Stimulated activated effector memory CD8-positive, alpha-beta T cell treated with anti-CD3 and anti-CD28 coated beads, Interleukin-12 subunit alpha, Interleukin-12 subunit beta, amount 100 ng/mL, for 72 hours (primary cell): Measurements from ENCODE around the gene SGCD.

Experiments used
- ATAC-seq: fragments of 150-1000 bp; cut with Tn5 transposase; 2 replicates; pipeline ENCODE4 v1.10.0; 2021
- DNase-seq, 2 donors: peaks; one replicate each; pipeline ENCODE4 v3.0.0; 2021 to 2022; ENCODE audit warnings: low spot score in 2 of 2
- H3K27ac Mint-ChIP-seq: one replicate; pipeline ENCODE4 v1.8.0; 2022; ENCODE audit warnings: mild to moderate bottlenecking, mixed read lengths
- H3K36me3 Mint-ChIP-seq: one replicate; pipeline ENCODE4 v1.8.0; 2022; ENCODE audit warnings: mild to moderate bottlenecking, mixed read lengths
- H3K4me1 Mint-ChIP-seq: one replicate; pipeline ENCODE4 v1.8.0; 2022; ENCODE audit warnings: mixed read lengths
- H3K4me3 Mint-ChIP-seq: one replicate; pipeline ENCODE4 v1.8.0; 2022; ENCODE audit warnings: mild to moderate bottlenecking, mixed read lengths
- H3K9me3 Mint-ChIP-seq: one replicate; pipeline ENCODE4 v1.8.0; 2022; ENCODE audit warnings: mixed read lengths

Gene SGCD

GRCh38 chr5:156405988-156406387, 79.0 kb downstream of the SGCD start:
- no peak for DNase-seq
- peaks cover 6% of the 10 kb centered on the region for H3K36me3 Mint-ChIP-seq
- H3K27ac Mint-ChIP-seq = no peak overlapping the region
- peaks cover 3% of the 10 kb centered on the region for H3K9me3 Mint-ChIP-seq
- ATAC-seq = no peak
- peaks cover 19% of the 10 kb centered on the region for H3K4me1 Mint-ChIP-seq
- no peak overlapping the region for H3K4me3 Mint-ChIP-seq

GRCh38 chr5:156407251-156407650, 80.3 kb downstream of the SGCD start:
- Mint-ChIP-seq H3K4me3 (no peak overlapping the region), H3K36me3 (no peaks in the 10 kb centered on the region), H3K4me1 (peaks cover 11% of the 10 kb centered on the region), H3K9me3 (peaks cover 3% of the 10 kb centered on the region), H3K27ac (no peak overlapping the region)
- DNase-seq = no peak
- no peak for ATAC-seq

DNA sequence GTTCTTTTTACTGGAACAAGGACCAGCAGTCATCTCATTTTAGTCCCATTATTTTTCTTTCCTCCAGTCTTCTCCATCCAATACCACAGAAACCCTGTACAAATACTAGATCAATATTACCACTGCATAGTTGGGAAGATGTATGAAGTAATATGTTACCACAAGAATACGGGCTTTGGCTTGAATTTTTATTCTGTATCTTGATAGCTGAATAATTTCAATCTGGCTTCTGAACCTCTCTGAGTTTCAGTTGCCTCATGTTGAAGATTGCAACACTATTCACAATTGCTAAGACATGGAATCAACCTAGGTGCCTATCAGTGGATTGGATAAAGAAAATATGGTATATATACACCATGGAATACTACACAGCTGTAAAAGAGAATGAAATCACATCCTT, 82.9 kb downstream of the SGCD start:
- Mint-ChIP-seq H3K4me1 (no peaks in the 10 kb centered on the region), H3K27ac (no peak overlapping the region), H3K4me3 (no peak overlapping the region), H3K9me3 (no peaks in the 10 kb centered on the region), H3K36me3 (no peaks in the 10 kb centered on the region)
- ATAC-seq (no peak), DNase-seq (no peak)

DNA sequence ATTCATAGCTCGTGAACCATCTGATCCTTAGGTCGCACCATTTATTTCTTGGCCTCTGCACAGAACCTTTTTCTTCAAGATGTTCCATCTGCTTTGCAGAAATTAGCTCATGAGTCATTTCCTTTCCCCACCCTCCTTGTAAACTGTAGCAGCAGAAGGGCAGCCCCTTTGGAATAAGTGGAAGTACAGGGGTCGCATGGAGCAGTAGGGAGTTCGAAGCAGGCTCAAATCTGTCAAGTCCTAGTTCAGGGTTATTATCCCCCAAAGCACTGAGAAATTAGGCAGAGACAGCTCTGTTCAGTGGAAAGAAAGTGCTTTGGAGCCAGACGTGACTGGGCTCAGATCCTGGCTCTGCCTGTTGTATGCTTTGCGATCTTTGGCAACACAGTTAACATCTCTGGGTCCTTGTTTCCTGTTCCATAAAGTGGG, 84.2 kb downstream of the SGCD start:
- ATAC-seq (no peak), DNase-seq (no peak)
- H3K4me1 Mint-ChIP-seq = no peaks in the 10 kb centered on the region
- H3K27ac Mint-ChIP-seq = no peak overlapping the region
- H3K9me3 Mint-ChIP-seq = no peaks in the 10 kb centered on the region
- no peaks in the 10 kb centered on the region for H3K36me3 Mint-ChIP-seq
- H3K4me3 Mint-ChIP-seq = no peak overlapping the region

GRCh38 chr5:156411957-156412356, 85.0 kb downstream of the SGCD start:
- H3K4me3 Mint-ChIP-seq = no peak overlapping the region
- no peak overlapping the region for H3K27ac Mint-ChIP-seq
- no peaks in the 10 kb centered on the region for H3K9me3 Mint-ChIP-seq
- ATAC-seq = no peak
- no peaks in the 10 kb centered on the region for H3K36me3 Mint-ChIP-seq
- H3K4me1 Mint-ChIP-seq = no peaks in the 10 kb centered on the region
- no peak for DNase-seq

DNA sequence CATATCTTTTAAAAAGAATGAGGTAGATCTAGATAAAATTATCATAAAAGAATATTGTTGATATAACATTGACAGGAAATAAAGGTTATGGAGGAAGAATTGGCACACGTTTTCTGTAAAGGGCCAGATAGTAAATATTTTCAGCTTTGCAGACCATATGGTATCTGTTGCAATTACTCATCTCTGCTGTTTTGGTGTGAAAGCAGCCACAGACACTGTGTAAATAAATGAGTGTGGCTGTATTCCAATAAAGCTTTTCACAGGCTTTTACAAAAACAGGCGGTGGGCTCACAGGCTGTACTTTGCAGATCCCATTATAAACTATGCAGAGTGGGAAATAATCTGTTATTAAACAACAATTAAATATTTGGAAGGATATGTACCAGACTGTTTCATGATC, 87.4 kb downstream of the SGCD start:
- Mint-ChIP-seq H3K4me3 (no peak overlapping the region), H3K4me1 (no peaks in the 10 kb centered on the region), H3K36me3 (no peaks in the 10 kb centered on the region), H3K27ac (no peak overlapping the region), H3K9me3 (no peaks in the 10 kb centered on the region)
- no peak for ATAC-seq
- no peak for DNase-seq

DNA sequence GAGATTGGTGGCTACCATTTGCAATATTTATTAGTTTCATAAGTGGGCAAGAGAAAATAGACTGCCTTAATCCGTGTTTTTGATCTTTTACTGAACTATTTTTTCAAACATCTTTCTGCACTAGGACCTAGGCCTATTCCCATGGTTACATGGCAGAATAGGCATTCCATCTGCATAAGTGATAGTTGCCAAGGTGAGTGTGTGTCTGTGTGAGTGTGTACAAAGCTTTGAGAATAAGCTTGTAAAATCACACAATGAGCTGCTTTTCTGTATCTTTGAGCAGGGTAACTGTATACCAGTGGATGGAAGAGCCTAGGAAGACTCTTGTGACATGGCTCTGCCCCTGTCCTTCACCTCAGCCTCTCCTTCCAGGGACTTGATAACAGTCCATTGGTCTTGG, 92.7 kb downstream of the SGCD start:
- Mint-ChIP-seq H3K4me1 (no peaks in the 10 kb centered on the region), H3K36me3 (no peaks in the 10 kb centered on the region), H3K27ac (no peak overlapping the region), H3K9me3 (no peaks in the 10 kb centered on the region), H3K4me3 (no peak overlapping the region)
- ATAC-seq = no peak
- no peak for DNase-seq

- no peaks in the 10 kb centered on the region for H3K9me3 Mint-ChIP-seq
- H3K27ac Mint-ChIP-seq = no peak overlapping the region
- no peaks in the 10 kb centered on the region for H3K36me3 Mint-ChIP-seq
- no peak for ATAC-seq
- no peaks in the 10 kb centered on the region for H3K4me1 Mint-ChIP-seq
- DNase-seq = no peak
- no peak overlapping the region for H3K4me3 Mint-ChIP-seq
These were observed 93.7 kb downstream of the SGCD start for GRCh38 chr5:156420665-156421064.

- no peaks in the 10 kb centered on the region for H3K4me1 Mint-ChIP-seq
- ATAC-seq = no peak
These were observed 94.8 kb downstream of the SGCD start for GRCh38 chr5:156421798-156422197.

DNA sequence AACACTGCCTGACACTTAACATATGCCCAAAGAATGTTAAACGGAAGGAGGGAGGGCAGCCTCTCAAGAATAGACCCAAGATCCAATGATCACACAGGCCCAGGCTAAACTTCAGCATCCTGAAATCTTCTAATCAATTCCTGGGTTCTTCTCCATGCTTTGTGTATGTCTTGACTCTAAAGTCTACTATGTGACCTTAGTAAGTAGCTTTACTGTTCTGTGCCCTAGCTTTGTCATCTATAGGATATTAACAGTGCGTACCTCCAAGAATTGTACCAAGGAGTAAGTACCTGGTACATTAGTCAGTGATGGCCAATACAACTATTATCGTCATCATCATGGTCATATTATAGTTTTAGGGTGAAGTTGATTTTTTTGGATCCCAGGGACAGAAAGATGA, 96.6 kb downstream of the SGCD start:
- DNase-seq (no peak), ATAC-seq (peak; percentile 21)
- Mint-ChIP-seq H3K9me3 (peaks cover 2% of the 10 kb centered on the region), H3K27ac (no peak overlapping the region), H3K4me1 (no peaks in the 10 kb centered on the region), H3K4me3 (no peak overlapping the region), H3K36me3 (no peaks in the 10 kb centered on the region)

More at GRCh38 chr5:156421798-156422197, 94.8 kb downstream of the SGCD start:
- Mint-ChIP-seq H3K9me3 (no peaks in the 10 kb centered on the region), H3K27ac (no peak overlapping the region), H3K4me3 (no peak overlapping the region), H3K36me3 (no peaks in the 10 kb centered on the region)
- no peak for DNase-seq

GRCh38 chr5:156427315-156427714, 100.4 kb downstream of the SGCD start:
- DNase-seq = no peak
- Mint-ChIP-seq H3K36me3 (no peaks in the 10 kb centered on the region), H3K4me1 (no peaks in the 10 kb centered on the region), H3K4me3 (no peak overlapping the region), H3K9me3 (peaks cover 2% of the 10 kb centered on the region), H3K27ac (no peak overlapping the region)
- no peak for ATAC-seq

DNA sequence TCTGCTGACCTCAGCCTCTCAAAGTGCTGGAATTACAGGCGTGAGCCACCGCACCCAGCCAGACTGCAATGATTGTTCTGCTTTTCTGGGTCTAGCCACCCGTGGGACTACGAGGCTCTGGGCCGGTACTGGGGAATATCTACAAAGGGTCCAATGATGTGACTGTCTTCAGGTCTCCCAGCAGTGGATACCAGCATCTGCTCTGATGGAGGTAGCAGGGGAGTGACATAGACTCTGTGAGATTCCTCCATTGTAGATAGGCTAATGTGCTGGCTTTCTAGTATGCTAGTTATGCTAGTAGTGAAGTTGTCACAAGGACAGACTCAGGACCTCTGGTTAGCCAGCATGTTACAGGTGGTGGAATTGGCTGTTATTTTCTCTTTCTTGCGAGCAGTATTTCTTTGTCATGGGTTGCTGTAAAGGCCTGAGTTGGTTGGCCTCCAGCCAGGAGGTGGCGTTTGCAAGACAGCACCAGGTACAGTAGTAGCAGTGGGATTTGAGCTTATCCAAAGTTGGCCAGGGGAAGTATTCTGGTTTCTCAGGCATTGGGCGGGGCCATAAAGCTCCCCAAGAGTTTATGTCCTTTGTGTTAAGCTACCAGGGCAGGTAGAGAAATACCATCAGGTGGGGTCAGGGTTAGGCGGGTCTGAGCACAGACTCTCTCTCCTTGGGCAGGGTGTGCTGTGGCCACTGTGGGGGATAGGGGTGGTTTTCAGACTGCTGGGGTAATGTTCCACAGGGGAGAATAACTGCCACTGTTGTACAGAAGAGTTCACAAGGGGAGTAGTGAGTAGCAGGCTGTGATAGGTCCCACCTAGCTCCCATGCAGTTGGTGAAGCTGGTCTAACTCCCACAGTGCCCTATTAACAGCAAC, 105.2 kb downstream of the SGCD start:
- ATAC-seq (no peak), DNase-seq (no peak)
- Mint-ChIP-seq H3K4me1 (no peaks in the 10 kb centered on the region), H3K9me3 (peaks cover under 1% of the 10 kb centered on the region), H3K4me3 (no peak overlapping the region), H3K27ac (no peak overlapping the region), H3K36me3 (no peaks in the 10 kb centered on the region)

- ATAC-seq (no peak), DNase-seq (no peak)
- Mint-ChIP-seq H3K4me3 (no peak overlapping the region), H3K36me3 (no peaks in the 10 kb centered on the region), H3K4me1 (no peaks in the 10 kb centered on the region), H3K9me3 (no peaks in the 10 kb centered on the region), H3K27ac (no peak overlapping the region)
These were observed 105.8 kb downstream of the SGCD start for GRCh38 chr5:156432830-156433105.

DNA sequence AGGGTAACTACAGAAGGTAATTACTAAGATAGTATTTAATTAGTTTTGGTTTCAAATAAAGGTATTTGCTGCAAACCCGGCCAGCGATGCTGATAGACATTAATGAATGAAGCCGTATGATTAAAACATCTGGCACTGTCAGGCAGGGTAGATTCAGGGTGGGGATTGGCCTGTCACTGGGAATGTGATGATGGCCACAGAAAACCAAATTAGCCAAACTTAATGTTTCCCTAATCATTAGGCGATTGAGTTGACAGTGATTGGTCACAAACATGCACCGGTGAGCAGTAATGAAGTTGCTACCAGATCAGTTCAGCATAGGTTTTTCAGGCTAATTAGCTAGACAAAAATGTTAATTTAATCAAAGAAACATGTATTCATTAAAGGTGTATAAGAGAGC, 107.5 kb downstream of the SGCD start:
- DNase-seq (no peak), ATAC-seq (no peak)
- Mint-ChIP-seq H3K9me3 (no peaks in the 10 kb centered on the region), H3K4me3 (no peak overlapping the region), H3K27ac (no peak overlapping the region), H3K4me1 (no peaks in the 10 kb centered on the region), H3K36me3 (no peaks in the 10 kb centered on the region)

DNA sequence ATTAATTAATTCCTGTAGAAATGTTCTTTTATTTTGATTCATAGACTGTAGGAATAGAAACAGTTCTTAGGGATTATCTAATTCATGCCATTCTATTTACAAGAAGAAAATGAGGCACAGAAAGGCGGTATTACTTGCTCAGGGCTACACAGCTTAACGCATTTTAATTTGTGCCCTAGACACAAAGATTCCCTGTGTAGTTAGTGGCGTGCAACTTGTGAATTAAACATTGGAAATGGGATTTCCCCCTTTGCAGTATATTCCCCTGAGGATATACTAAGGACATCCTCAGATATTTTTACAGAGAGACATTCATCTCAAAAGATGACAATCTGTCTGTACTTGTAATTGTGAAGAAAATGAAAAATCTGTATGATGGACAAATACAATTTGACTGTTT, 108.1 kb downstream of the SGCD start:
- Mint-ChIP-seq H3K9me3 (no peaks in the 10 kb centered on the region), H3K36me3 (no peaks in the 10 kb centered on the region), H3K4me1 (no peaks in the 10 kb centered on the region), H3K4me3 (no peak overlapping the region), H3K27ac (no peak overlapping the region)
- ATAC-seq (no peak), DNase-seq (no peak)

- ATAC-seq (no peak), DNase-seq (no peak)
- H3K4me1 Mint-ChIP-seq = no peaks in the 10 kb centered on the region
- H3K9me3 Mint-ChIP-seq = no peaks in the 10 kb centered on the region
- H3K4me3 Mint-ChIP-seq = no peak overlapping the region
- no peak overlapping the region for H3K27ac Mint-ChIP-seq
- no peaks in the 10 kb centered on the region for H3K36me3 Mint-ChIP-seq
These were observed 111.1 kb downstream of the SGCD start for GRCh38 chr5:156438076-156438475.
